ENCODE data around the gene YIPF5.

The YIPF5 gene

GRCh38 chr5:144195448-144195847, 25.0 kb upstream of the YIPF5 start:
- H3K36me3 Mint-ChIP-seq (ENCODE audit: low read depth): no peaks in the 10 kb centered on the region
- intact Hi-C loops (cut with micrococcal nuclease): no loop called here
- no peak overlapping the region for H3K27ac Mint-ChIP-seq
- no peak overlapping the region for H3K4me3 Mint-ChIP-seq
- peaks cover 4% of the 10 kb centered on the region for H3K27me3 Mint-ChIP-seq
- H3K9me3 Mint-ChIP-seq: no peaks in the 10 kb centered on the region
- no peaks in the 10 kb centered on the region for H3K4me1 Mint-ChIP-seq (ENCODE audit: low read depth)

DNA sequence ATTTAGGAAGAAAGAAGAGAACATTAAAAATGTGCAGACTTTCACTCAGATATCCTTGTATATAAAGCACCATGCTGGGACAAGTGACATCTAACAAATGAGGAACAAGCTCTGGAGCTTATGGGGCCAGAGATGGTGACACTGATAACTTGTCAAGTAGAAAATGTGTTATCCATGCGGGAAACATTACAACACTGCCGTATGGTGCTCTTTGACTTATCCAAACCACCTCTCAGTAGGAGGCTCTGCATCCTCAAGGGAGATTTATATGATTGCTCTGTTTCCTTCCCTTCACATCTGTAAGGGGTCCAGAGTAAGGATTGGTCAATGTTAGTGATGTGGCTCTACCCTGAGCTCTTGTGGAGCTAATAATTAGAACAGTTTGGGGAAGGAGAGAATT, 23.7 kb upstream of the YIPF5 start:
- H3K27me3 Mint-ChIP-seq: peaks cover 1% of the 10 kb centered on the region
- H3K27ac Mint-ChIP-seq: no peak overlapping the region
- peaks cover 12% of the 10 kb centered on the region for H3K4me1 Mint-ChIP-seq (ENCODE audit: low read depth)
- H3K4me3 Mint-ChIP-seq: no peak overlapping the region
- H3K36me3 Mint-ChIP-seq (ENCODE audit: low read depth): no peaks in the 10 kb centered on the region
- intact Hi-C loops (cut with micrococcal nuclease): no loop called here
- no peaks in the 10 kb centered on the region for H3K9me3 Mint-ChIP-seq

DNA sequence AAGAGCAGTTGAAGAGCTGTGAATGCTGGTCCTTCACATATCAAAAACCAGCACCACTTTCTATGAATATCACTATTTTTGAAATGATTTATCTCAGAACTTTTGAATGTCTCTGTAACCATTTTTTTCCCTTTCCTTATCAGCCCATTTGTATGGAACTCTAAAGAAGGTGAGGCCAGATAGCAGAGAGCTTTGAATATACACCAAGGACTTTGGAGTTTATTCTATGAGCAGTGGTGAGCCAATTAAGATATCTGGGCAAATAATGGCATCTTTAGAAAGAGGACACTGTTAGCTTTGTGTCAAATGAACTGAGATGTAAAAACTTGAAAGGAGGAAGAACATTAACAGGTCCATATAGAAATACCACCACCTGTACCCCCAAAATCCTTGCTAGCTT, 22.2 kb upstream of the YIPF5 start:
- Mint-ChIP-seq H3K27me3 (no peaks in the 10 kb centered on the region), H3K4me3 (no peak overlapping the region)
- intact Hi-C loops (cut with micrococcal nuclease): no loop called here

GRCh38 chr5:144191998-144192397, 21.5 kb upstream of the YIPF5 start:
- H3K36me3 Mint-ChIP-seq (ENCODE audit: low read depth): no peaks in the 10 kb centered on the region
- intact Hi-C loops (cut with micrococcal nuclease): no loop called here
- no peak overlapping the region for H3K4me3 Mint-ChIP-seq
- peaks cover 30% of the 10 kb centered on the region for H3K4me1 Mint-ChIP-seq (ENCODE audit: low read depth)
- no peak overlapping the region for H3K27ac Mint-ChIP-seq
- H3K27me3 Mint-ChIP-seq: no peaks in the 10 kb centered on the region
- H3K9me3 Mint-ChIP-seq: no peaks in the 10 kb centered on the region

More for the DNA sequence above, 22.2 kb upstream of the YIPF5 start:
- Mint-ChIP-seq H3K9me3 (no peaks in the 10 kb centered on the region), H3K36me3 (ENCODE audit: low read depth) (no peaks in the 10 kb centered on the region), H3K4me1 (ENCODE audit: low read depth) (peaks cover 27% of the 10 kb centered on the region), H3K27ac (no peak overlapping the region)

DNA sequence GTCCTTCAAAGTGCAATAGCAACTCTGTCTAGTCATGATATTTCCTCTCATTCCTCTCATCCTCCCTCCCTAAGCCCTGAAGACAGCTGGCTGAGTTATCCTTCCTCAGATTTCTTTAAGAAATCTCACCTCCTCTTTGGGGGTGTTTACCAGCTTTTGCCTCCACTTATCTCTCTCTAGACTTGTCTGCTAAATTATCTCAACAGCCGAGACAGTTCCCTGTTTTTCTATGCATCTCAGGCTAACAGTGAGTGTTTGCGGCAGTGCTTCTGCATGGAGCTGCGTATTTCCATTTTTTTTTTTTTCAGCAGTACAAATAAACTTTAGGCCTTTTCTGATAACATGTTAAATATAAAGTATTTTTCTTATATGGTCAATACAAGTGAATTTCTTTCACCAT, 21.1 kb upstream of the YIPF5 start:
- Mint-ChIP-seq H3K27me3 (no peaks in the 10 kb centered on the region), H3K4me3 (no peak overlapping the region), H3K9me3 (no peaks in the 10 kb centered on the region), H3K36me3 (ENCODE audit: low read depth) (no peaks in the 10 kb centered on the region), H3K27ac (no peak overlapping the region), H3K4me1 (ENCODE audit: low read depth) (peaks cover 30% of the 10 kb centered on the region)
- intact Hi-C loops (cut with micrococcal nuclease): no loop called here

GRCh38 chr5:144189800-144190429, 19.5 kb upstream of the YIPF5 start:
- intact Hi-C loops (cut with micrococcal nuclease): no loop called here
- Mint-ChIP-seq H3K27me3 (peaks cover 2% of the 10 kb centered on the region), H3K9me3 (no peaks in the 10 kb centered on the region), H3K36me3 (ENCODE audit: low read depth) (no peaks in the 10 kb centered on the region), H3K4me3 (no peak overlapping the region), H3K4me1 (ENCODE audit: low read depth) (peaks cover 30% of the 10 kb centered on the region), H3K27ac (no peak overlapping the region)

DNA sequence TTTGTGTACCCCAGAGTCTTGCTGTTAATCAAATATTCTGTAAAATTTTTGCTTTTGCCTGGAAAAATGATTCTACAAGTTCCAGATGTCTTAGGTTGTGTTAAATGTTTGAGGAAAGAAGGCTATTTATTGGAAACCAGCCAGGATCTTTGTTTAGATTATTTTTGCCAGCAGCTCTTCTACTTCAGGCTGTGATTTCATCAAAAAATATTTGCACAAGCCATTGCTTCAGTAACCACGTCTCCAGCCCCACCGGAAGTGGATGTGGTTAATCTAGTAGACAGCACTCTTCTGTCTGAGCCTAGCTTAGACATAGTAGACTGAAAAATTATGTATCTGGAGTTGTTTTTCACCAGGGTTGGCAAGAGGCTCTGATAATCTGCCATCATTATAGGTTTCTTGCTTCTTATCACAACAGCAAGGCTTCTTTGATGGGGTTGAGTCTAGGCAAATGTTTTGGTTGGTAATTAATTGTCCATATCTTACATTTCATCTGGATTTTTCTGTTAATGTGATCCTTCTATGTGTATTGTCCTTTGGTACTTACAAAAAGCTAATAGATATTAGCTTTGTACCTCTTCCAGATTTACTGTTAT, 17.3 kb upstream of the YIPF5 start:
- Mint-ChIP-seq H3K9me3 (no peaks in the 10 kb centered on the region), H3K27me3 (peaks cover 5% of the 10 kb centered on the region), H3K36me3 (ENCODE audit: low read depth) (no peaks in the 10 kb centered on the region), H3K4me1 (ENCODE audit: low read depth) (peaks cover 30% of the 10 kb centered on the region), H3K27ac (no peak overlapping the region), H3K4me3 (no peak overlapping the region)
- intact Hi-C loops (cut with micrococcal nuclease): no loop called here

GRCh38 chr5:144183254-144183889, 12.9 kb upstream of the YIPF5 start:
- H3K36me3 Mint-ChIP-seq (ENCODE audit: low read depth): no peaks in the 10 kb centered on the region

DNA sequence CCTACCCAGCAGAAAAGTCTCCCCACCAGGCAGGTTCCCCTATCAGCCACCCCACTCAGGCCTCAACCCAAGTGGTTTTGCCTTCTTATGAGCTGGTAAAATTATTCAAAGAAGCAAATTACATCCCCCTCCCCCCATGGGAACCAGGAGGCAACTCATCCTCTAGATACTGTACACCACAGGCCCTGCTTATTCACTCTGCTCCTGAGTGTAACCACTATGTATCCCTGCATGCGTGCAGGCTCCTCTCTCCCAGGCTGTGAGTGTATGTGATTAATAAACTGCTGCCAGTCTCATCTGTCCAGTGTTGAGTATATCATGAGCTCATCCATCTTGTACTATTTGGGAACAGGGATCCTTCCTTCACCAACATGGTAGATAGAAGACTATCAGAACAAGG, 8.8 kb upstream of the YIPF5 start:
- intact Hi-C loops (cut with micrococcal nuclease): no loop called here
- no peaks in the 10 kb centered on the region for H3K36me3 Mint-ChIP-seq (ENCODE audit: low read depth)
- H3K9me3 Mint-ChIP-seq: no peaks in the 10 kb centered on the region
- H3K27me3 Mint-ChIP-seq: peaks cover 5% of the 10 kb centered on the region
- no peaks in the 10 kb centered on the region for H3K4me1 Mint-ChIP-seq (ENCODE audit: low read depth)
- H3K27ac Mint-ChIP-seq: no peak overlapping the region
- H3K4me3 Mint-ChIP-seq: no peak overlapping the region

More at GRCh38 chr5:144183254-144183889, 12.9 kb upstream of the YIPF5 start:
- no peak overlapping the region for H3K27ac Mint-ChIP-seq
- no peak overlapping the region for H3K4me3 Mint-ChIP-seq
- no peaks in the 10 kb centered on the region for H3K9me3 Mint-ChIP-seq
- intact Hi-C loops (cut with micrococcal nuclease): no loop called here
- H3K27me3 Mint-ChIP-seq: peaks cover 6% of the 10 kb centered on the region
- H3K4me1 Mint-ChIP-seq (ENCODE audit: low read depth): peaks cover 10% of the 10 kb centered on the region

GRCh38 chr5:144177548-144177947, 7.1 kb upstream of the YIPF5 start:
- Mint-ChIP-seq H3K4me3 (no peak overlapping the region), H3K27ac (no peak overlapping the region), H3K36me3 (ENCODE audit: low read depth) (no peaks in the 10 kb centered on the region), H3K9me3 (no peaks in the 10 kb centered on the region), H3K27me3 (peaks cover 16% of the 10 kb centered on the region), H3K4me1 (ENCODE audit: low read depth) (no peaks in the 10 kb centered on the region)
- intact Hi-C loops (cut with micrococcal nuclease): no loop called here

DNA sequence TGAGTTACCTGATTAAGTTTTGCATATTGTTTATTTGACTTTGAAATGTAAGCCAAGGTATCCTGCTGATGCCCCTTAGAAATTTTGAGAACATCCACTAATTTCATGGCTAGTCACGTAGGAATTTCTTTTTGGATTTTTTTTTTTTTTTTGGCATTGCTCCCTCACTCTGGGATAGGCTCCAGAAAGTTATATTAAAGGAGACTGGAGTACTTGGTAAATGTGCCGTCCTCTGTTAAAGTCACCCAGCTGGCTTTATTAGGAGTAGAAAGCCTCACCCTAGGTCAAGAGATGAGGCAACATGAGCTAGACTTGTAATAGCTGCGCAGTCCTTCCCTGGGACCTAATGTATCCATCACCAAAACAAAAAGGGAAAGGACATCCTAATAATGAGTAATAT, 3.3 kb upstream of the YIPF5 start:
- intact Hi-C loops (cut with micrococcal nuclease): no loop called here
- peaks cover 10% of the 10 kb centered on the region for H3K36me3 Mint-ChIP-seq (ENCODE audit: low read depth)
- H3K9me3 Mint-ChIP-seq: no peaks in the 10 kb centered on the region
- H3K4me1 Mint-ChIP-seq (ENCODE audit: low read depth): peaks cover 8% of the 10 kb centered on the region
- H3K4me3 Mint-ChIP-seq: no peak overlapping the region
- no peak overlapping the region for H3K27ac Mint-ChIP-seq
- peaks cover 21% of the 10 kb centered on the region for H3K27me3 Mint-ChIP-seq

GRCh38 chr5:144169904-144170275, 569 bp downstream of the YIPF5 start:
- peaks cover 14% of the 10 kb centered on the region for H3K4me1 Mint-ChIP-seq (ENCODE audit: low read depth)
- H3K9me3 Mint-ChIP-seq: no peaks in the 10 kb centered on the region
- intact Hi-C loops (cut with micrococcal nuclease): loop anchor here (10.0 kb wide), 1 partner anchor 765 kb away; the partner anchor contains the start of gene NR3C1
- peak overlapping the region; percentile 92 for H3K27ac Mint-ChIP-seq
- peaks cover 21% of the 10 kb centered on the region for H3K27me3 Mint-ChIP-seq
- peaks cover 35% of the 10 kb centered on the region for H3K36me3 Mint-ChIP-seq (ENCODE audit: low read depth)
- peak overlapping the region; percentile 90 for H3K4me3 Mint-ChIP-seq

GRCh38 chr5:144167998-144168397, 2.5 kb downstream of the YIPF5 start:
- intact Hi-C loops (cut with micrococcal nuclease): loop anchor here (10.0 kb wide), 1 partner anchor 763 kb away; the partner anchor contains the start of gene NR3C1
- no peaks in the 10 kb centered on the region for H3K9me3 Mint-ChIP-seq
- no peak overlapping the region for H3K4me3 Mint-ChIP-seq
- peaks cover 47% of the 10 kb centered on the region for H3K36me3 Mint-ChIP-seq (ENCODE audit: low read depth)
- peaks cover 14% of the 10 kb centered on the region for H3K4me1 Mint-ChIP-seq (ENCODE audit: low read depth)
- H3K27ac Mint-ChIP-seq: no peak overlapping the region
- H3K27me3 Mint-ChIP-seq: peaks cover 9% of the 10 kb centered on the region

GRCh38 chr5:144166696-144167095, 3.8 kb downstream of the YIPF5 start:
- peaks cover 59% of the 10 kb centered on the region for H3K36me3 Mint-ChIP-seq (ENCODE audit: low read depth)
- peaks cover 14% of the 10 kb centered on the region for H3K4me1 Mint-ChIP-seq (ENCODE audit: low read depth)
- H3K27me3 Mint-ChIP-seq: peaks cover 4% of the 10 kb centered on the region
- H3K9me3 Mint-ChIP-seq: no peaks in the 10 kb centered on the region
- intact Hi-C loops (cut with micrococcal nuclease): loop anchor here (10.0 kb wide), 1 partner anchor 762 kb away; the partner anchor contains the start of gene NR3C1
- H3K27ac Mint-ChIP-seq: no peak overlapping the region
- no peak overlapping the region for H3K4me3 Mint-ChIP-seq
